ENCODE data around the gene CD47.

The CD47 gene

DNA sequence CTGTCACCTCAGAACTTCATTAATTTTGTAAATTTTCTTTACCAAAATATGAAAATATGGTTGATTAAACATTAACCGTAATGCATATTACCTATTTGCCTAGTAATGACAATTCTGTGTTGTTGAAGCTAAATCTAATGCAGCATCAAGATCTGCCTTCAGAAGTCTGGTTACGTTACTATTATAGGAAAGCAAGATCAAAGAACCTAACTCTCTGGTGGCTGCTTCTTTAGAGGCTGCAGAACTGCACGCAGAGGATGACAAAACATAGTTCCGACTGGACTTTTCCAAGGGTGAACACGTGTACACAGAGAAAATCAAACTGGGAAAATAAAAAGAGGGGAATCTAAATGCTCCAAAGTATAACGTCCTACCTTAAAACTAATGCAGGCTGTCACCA lies 20.5 kb downstream of the CD47 start:
- TF ChIP-seq CTCF (IDR thresholded peaks at IDR 0.05; ENCODE audit: low read depth, low read length), result no peak
- DNase-seq (ENCODE audit: low read depth in 2 of 2), result no peak
- no peak overlapping the region for H3K4me3 ChIP-seq (replicated peaks in 1 of 2; ENCODE audit: low read depth in 2 of 2, low read length in 2 of 2)

GRCh38 chr3:108067768-108068167 lies 23.1 kb downstream of the CD47 start:
- TF ChIP-seq CTCF (IDR thresholded peaks at IDR 0.05; ENCODE audit: low read depth, low read length), result no peak
- H3K4me3 ChIP-seq (replicated peaks in 1 of 2; ENCODE audit: low read depth in 2 of 2, low read length in 2 of 2), result no peak overlapping the region
- DNase-seq (ENCODE audit: low read depth in 2 of 2), result no peak

DNA sequence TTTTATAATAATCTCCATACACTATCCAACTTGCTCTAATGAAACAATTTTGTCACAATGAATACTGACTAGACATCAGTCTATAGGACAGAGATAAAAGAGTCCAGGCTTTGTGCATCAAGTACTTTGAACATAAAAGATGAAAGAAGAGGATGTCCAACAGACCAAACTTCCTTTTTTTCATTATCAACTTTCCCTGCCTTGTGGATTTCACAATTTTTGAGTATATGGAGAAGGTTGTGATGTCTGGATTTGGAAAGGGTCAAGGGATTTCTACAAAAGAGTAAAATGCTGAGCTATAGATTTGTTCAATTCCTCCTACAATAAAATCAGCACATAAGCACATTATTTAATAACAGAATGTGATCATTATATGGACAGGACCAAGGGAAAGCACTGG lies 25.7 kb downstream of the CD47 start:
- no peak for TF ChIP-seq CTCF (IDR thresholded peaks at IDR 0.05; ENCODE audit: low read depth, low read length)
- DNase-seq (ENCODE audit: low read depth in 2 of 2), result no peak
- H3K4me3 ChIP-seq (replicated peaks in 1 of 2; ENCODE audit: low read depth in 2 of 2, low read length in 2 of 2), result no peak overlapping the region

- DNase-seq (ENCODE audit: low read depth in 2 of 2), result no peak
- no peak overlapping the region for H3K4me3 ChIP-seq (replicated peaks in 1 of 2; ENCODE audit: low read depth in 2 of 2, low read length in 2 of 2)
- TF ChIP-seq CTCF (IDR thresholded peaks at IDR 0.05; ENCODE audit: low read depth, low read length), result no peak
Measured at GRCh38 chr3:108064293-108064887, 26.4 kb downstream of the CD47 start.

DNA sequence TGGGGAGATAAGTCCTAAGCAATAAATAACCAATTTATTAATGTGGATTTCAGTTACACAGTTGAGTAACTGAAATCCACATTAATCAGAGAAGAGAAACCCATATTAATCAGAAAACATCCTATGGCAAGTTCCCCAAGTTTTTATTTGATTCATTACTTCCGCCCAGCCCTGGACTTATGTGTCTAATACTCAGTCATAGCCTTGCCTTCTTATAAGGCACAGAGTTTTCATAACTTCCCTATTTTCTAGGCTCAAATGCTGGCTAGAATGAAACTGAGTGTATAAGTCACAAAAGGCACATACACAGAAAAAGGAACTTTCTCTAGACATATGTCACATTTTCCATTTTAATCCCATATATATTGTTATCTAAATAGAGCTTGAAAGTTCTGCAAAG lies 28.8 kb downstream of the CD47 start:
- TF ChIP-seq CTCF (IDR thresholded peaks at IDR 0.05; ENCODE audit: low read depth, low read length), result no peak

GRCh38 chr3:108060331-108060730 lies 30.5 kb downstream of the CD47 start:
- no peak for TF ChIP-seq CTCF (IDR thresholded peaks at IDR 0.05; ENCODE audit: low read depth, low read length)
- no peak overlapping the region for H3K4me3 ChIP-seq (replicated peaks in 1 of 2; ENCODE audit: low read depth in 2 of 2, low read length in 2 of 2)
- no peak for DNase-seq (ENCODE audit: low read depth in 2 of 2)

More for the DNA sequence above, 28.8 kb downstream of the CD47 start:
- no peak for DNase-seq (ENCODE audit: low read depth in 2 of 2)
- no peak overlapping the region for H3K4me3 ChIP-seq (replicated peaks in 1 of 2; ENCODE audit: low read depth in 2 of 2, low read length in 2 of 2)

DNA sequence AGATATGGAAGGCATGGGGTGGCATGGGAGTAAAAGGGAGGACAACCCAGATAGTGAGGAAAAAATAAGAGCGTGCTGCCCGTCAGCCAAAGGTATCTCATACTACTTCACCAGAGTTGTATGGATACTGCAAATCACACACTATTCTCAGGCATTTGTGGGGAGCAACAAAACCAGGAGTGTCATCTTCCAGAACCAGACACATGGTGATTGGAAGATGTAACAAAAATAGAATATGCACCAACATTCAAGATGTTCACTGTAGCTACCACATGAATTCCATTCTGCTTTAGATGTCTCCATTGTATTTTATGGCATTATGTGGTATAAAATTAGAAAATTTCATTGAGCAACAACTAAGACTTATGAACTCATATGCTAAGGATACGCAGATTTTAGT lies 34.9 kb downstream of the CD47 start:
- H3K4me3 ChIP-seq (replicated peaks in 1 of 2; ENCODE audit: low read depth in 2 of 2, low read length in 2 of 2), result no peak overlapping the region
- no peak for TF ChIP-seq CTCF (IDR thresholded peaks at IDR 0.05; ENCODE audit: low read depth, low read length)
- no peak for DNase-seq (ENCODE audit: low read depth in 2 of 2)

Data from cardiac fibroblast (primary cell).